ENCODE measurements around the gene KRT8.

The KRT8 gene

DNA sequence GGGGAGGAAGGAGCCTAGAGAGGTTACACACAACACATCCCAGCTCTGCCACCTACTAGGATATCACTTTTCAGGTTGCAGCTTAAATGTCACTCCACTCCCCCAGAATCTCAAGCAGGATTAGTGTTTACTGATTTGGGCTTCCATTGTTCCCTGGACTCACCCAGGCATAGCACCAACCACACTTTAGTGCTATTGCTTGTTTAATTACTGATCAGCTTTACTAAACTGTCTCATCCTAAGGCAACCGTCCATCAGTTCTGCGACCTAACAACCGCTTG lies 38.0 kb upstream of the KRT8 start:
- no peak for TF ChIP-seq ZNF274 (IDR thresholded peaks at IDR 0.05; ENCODE audit: low read depth, low read length)
- no peak for TF ChIP-seq YY1 (IDR thresholded peaks at IDR 0.05; ENCODE audit: insufficient read depth, insufficient read length)
- TF ChIP-seq SUZ12 (IDR thresholded peaks at IDR 0.05; ENCODE audit: extremely low read depth, insufficient read depth, insufficient read length), result no peak
- Histone ChIP-seq H3K36me3 (ENCODE audit: insufficient read depth, insufficient read length, low read length) (no peaks in the 10 kb centered on the region), H3K9ac (ENCODE audit: insufficient read length, low read depth) (no peak overlapping the region), H3K4me3 (ENCODE audit: insufficient read length, low read depth) (no peak overlapping the region), H3K27me3 (ENCODE audit: insufficient read depth, insufficient read length) (no peaks in the 10 kb centered on the region), H3K4me1 (ENCODE audit: insufficient read depth, insufficient read length) (peaks cover 32% of the 10 kb centered on the region), H3K9me3 (ENCODE audit: insufficient read depth, low read length) (peaks cover 6% of the 10 kb centered on the region; the same call in 1 of the 2 replicates)
- no peak for DNase-seq (ENCODE audit: low read depth, low spot score)

- Histone ChIP-seq H3K9ac (ENCODE audit: insufficient read length, low read depth) (no peak overlapping the region), H3K4me1 (ENCODE audit: insufficient read depth, insufficient read length) (peaks cover 31% of the 10 kb centered on the region), H3K27me3 (ENCODE audit: insufficient read depth, insufficient read length) (no peaks in the 10 kb centered on the region), H3K9me3 (ENCODE audit: insufficient read depth, low read length) (peaks cover 6% of the 10 kb centered on the region; the same call in 1 of the 2 replicates), H3K4me3 (ENCODE audit: insufficient read length, low read depth) (no peak overlapping the region), H3K36me3 (ENCODE audit: insufficient read depth, insufficient read length, low read length) (no peaks in the 10 kb centered on the region)
- DNase-seq (ENCODE audit: low read depth, low spot score), result no peak
- no peak for TF ChIP-seq YY1 (IDR thresholded peaks at IDR 0.05; ENCODE audit: insufficient read depth, insufficient read length)
- TF ChIP-seq ZNF274 (IDR thresholded peaks at IDR 0.05; ENCODE audit: low read depth, low read length), result no peak
- TF ChIP-seq SUZ12 (IDR thresholded peaks at IDR 0.05; ENCODE audit: extremely low read depth, insufficient read depth, insufficient read length), result no peak
Observed at GRCh38 chr12:52942066-52942900, 37.4 kb upstream of the KRT8 start.

DNA sequence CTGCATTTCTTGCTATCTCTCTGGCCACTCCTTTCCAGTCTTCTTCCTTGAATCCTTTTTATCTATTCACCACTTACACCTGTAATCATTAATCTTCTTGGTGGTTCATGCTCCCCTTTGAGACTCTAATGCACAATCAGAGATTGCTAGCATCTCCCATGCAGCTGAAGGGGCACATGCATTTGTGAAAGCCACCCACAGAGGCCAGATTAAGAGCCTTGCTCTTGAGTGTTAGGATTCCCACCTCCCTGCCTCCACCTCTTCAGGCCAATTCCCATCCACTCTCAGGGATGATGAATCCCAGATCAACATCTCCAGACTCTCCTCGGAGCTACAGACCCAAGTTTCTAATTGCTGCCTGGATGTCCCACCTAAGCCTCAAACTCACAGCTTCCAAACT lies 24.7 kb upstream of the KRT8 start:
- H3K9me3 ChIP-seq (ENCODE audit: insufficient read depth, low read length), result no peaks in the 10 kb centered on the region
- H3K4me3 ChIP-seq (ENCODE audit: insufficient read length, low read depth), result no peak overlapping the region
- H3K27me3 ChIP-seq (ENCODE audit: insufficient read depth, insufficient read length), result no peaks in the 10 kb centered on the region
- peaks cover 26% of the 10 kb centered on the region for H3K4me1 ChIP-seq (ENCODE audit: insufficient read depth, insufficient read length)
- DNase-seq (ENCODE audit: low read depth, low spot score), result no peak
- no peaks in the 10 kb centered on the region for H3K36me3 ChIP-seq (ENCODE audit: insufficient read depth, insufficient read length, low read length)
- no peak for TF ChIP-seq SUZ12 (IDR thresholded peaks at IDR 0.05; ENCODE audit: extremely low read depth, insufficient read depth, insufficient read length)
- TF ChIP-seq YY1 (IDR thresholded peaks at IDR 0.05; ENCODE audit: insufficient read depth, insufficient read length), result no peak
- no peak for TF ChIP-seq ZNF274 (IDR thresholded peaks at IDR 0.05; ENCODE audit: low read depth, low read length)
- no peak overlapping the region for H3K9ac ChIP-seq (ENCODE audit: insufficient read length, low read depth)

- DNase-seq (ENCODE audit: low read depth, low spot score), result no peak
- H3K27me3 ChIP-seq (ENCODE audit: insufficient read depth, insufficient read length), result no peaks in the 10 kb centered on the region
- no peak for TF ChIP-seq ZNF274 (IDR thresholded peaks at IDR 0.05; ENCODE audit: low read depth, low read length)
- peaks cover 26% of the 10 kb centered on the region for H3K4me1 ChIP-seq (ENCODE audit: insufficient read depth, insufficient read length)
- H3K4me3 ChIP-seq (ENCODE audit: insufficient read length, low read depth), result no peak overlapping the region
- H3K9ac ChIP-seq (ENCODE audit: insufficient read length, low read depth), result peak overlapping the region; percentile 33
- H3K9me3 ChIP-seq (ENCODE audit: insufficient read depth, low read length), result no peaks in the 10 kb centered on the region
- no peaks in the 10 kb centered on the region for H3K36me3 ChIP-seq (ENCODE audit: insufficient read depth, insufficient read length, low read length)
Observed at GRCh38 chr12:52927964-52928363, 23.1 kb upstream of the KRT8 start.

DNA sequence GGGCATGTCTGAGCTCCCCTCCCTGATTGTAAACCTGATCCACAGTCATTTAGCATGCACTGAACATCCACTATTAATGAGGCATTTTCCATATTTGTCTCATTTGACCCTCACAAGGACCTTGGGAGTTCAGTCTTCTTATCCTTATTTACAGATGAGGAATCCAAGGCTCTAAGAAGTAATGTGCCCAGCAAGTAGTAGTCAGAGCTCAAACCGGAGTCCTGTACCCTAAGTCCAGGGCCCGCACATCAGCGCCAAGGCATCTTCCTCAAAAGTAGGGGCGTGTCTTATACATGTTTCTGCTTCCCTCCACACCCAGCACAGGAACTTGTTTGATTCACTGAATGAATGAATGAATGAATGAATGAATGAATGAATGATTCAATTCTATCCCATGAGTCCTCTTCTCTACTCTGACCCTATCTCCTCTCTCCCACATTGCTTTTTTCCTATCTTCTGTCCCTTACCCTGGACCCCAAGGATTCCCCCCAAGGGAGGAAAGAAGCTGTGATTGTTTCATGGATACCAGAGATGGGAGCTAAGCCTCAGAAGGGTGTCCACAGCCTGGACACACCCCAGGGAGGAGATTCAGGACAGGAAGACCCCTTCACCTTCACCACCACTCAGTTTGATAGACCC lies 21.8 kb upstream of the KRT8 start:
- Histone ChIP-seq H3K9ac (ENCODE audit: insufficient read length, low read depth) (peak overlapping the region; percentile 46), H3K4me1 (ENCODE audit: insufficient read depth, insufficient read length) (peaks cover 26% of the 10 kb centered on the region), H3K27me3 (ENCODE audit: insufficient read depth, insufficient read length) (no peaks in the 10 kb centered on the region), H3K9me3 (ENCODE audit: insufficient read depth, low read length) (no peaks in the 10 kb centered on the region), H3K4me3 (ENCODE audit: insufficient read length, low read depth) (no peak overlapping the region), H3K36me3 (ENCODE audit: insufficient read depth, insufficient read length, low read length) (no peaks in the 10 kb centered on the region)
- TF ChIP-seq ZNF274 (IDR thresholded peaks at IDR 0.05; ENCODE audit: low read depth, low read length) (no peak), YY1 (IDR thresholded peaks at IDR 0.05; ENCODE audit: insufficient read depth, insufficient read length) (no peak), SUZ12 (IDR thresholded peaks at IDR 0.05; ENCODE audit: extremely low read depth, insufficient read depth, insufficient read length) (no peak)
- DNase-seq (ENCODE audit: low read depth, low spot score), result no peak

DNA sequence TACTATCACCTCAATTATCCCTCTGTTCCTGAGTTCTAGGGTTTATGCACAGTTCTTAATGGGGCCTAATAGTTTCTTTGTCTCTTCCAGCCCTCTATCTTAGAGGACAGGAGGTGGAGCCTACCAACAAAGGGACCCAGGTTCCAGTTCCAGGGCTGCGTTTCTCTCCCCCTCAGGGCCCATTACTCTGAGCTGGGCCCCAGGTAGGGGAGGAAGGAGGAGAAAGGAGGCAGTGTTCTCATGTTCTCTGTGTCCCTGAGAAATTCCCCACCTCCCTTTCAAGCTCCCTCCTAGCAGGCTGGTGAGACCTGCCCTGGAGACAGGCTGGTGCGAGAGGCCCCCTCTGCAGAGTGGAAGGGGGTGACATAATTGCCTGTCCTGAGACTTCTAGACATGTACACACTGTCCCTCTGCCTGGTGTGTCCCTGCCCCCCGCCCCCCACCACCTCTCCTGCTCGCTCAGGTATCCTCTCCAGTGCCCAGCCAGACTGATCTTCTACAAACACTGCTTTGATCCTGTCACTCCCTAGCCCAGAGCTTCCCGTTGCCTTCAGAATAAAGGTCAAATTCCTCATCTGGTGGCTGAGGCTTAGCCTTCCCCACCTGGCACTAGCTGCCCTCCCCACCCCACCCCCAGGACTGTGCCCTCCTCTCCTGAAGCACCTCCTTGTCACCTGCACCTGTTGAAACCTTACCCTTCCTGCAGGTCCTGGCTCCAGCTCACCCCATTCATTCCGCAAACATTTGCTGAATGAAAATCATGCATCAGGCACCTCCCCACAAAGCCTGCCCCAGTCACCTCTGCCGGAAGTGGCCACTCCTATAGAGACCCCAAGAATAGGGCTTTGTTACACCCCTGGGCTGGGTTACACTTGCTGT lies 21.1 kb upstream of the KRT8 start:
- Histone ChIP-seq H3K27me3 (ENCODE audit: insufficient read depth, insufficient read length) (no peaks in the 10 kb centered on the region), H3K36me3 (ENCODE audit: insufficient read depth, insufficient read length, low read length) (no peaks in the 10 kb centered on the region), H3K9ac (ENCODE audit: insufficient read length, low read depth) (peak overlapping the region; percentile 46), H3K4me1 (ENCODE audit: insufficient read depth, insufficient read length) (peaks cover 32% of the 10 kb centered on the region), H3K4me3 (ENCODE audit: insufficient read length, low read depth) (no peak overlapping the region), H3K9me3 (ENCODE audit: insufficient read depth, low read length) (no peaks in the 10 kb centered on the region)
- DNase-seq (ENCODE audit: low read depth, low spot score), result no peak
- TF ChIP-seq YY1 (IDR thresholded peaks at IDR 0.05; ENCODE audit: insufficient read depth, insufficient read length) (no peak), SUZ12 (IDR thresholded peaks at IDR 0.05; ENCODE audit: extremely low read depth, insufficient read depth, insufficient read length) (no peak), ZNF274 (IDR thresholded peaks at IDR 0.05; ENCODE audit: low read depth, low read length) (no peak)
